GM18505 (cell line): ENCODE results near the gene KLHL35.
"Not testable (repeated sequence)": the region's sequence is repeated elsewhere in the genome, so short reads cannot be mapped to it uniquely, and the experiment has no call there.

ENCODE experiments used
- ATAC-seq: cut with Tn5 transposase; IDR thresholded peaks from one replicate; pipeline ENCODE4 v1.9.1; 2021; ENCODE audit not compliant: unreplicated experiment
- POLR2A ChIP-seq: IDR thresholded peaks from 4 replicates; pipeline ENCODE4 v1.6.1; 2011; ENCODE audit warnings: borderline replicate concordance; ENCODE audit not compliant: insufficient read depth, insufficient read length; ENCODE audit errors: extremely low read depth

KLHL35 gene

GRCh38 chr11:75420224-75421034 lies 12.6 kb downstream of the KLHL35 start:
- ATAC-seq = no peak
- no peak for TF ChIP-seq POLR2A

- TF ChIP-seq POLR2A = no peak
- no peak for ATAC-seq
Measured at GRCh38 chr11:75413864-75414263, 19.1 kb downstream of the KLHL35 start.

DNA sequence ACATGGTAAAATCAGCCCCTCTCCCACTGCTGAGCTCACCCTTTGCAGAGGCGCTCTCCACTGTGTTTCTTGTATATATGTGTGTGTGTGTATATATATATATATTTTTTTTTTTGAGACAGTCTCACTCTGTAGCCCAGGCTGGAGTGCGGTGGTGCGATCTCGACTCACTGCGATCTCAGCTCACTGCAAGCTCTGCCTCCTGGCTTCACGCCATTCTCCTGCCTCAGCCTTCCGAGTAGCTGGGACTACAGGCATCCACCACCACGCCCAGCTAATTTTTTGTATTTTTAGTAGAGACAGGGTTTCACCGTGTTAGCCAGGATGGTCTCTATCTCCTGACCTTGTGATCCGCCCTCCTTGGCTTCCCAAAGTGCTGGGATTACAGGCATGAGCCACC lies 19.9 kb downstream of the KLHL35 start:
- not testable (repeated sequence) for ATAC-seq

DNA sequence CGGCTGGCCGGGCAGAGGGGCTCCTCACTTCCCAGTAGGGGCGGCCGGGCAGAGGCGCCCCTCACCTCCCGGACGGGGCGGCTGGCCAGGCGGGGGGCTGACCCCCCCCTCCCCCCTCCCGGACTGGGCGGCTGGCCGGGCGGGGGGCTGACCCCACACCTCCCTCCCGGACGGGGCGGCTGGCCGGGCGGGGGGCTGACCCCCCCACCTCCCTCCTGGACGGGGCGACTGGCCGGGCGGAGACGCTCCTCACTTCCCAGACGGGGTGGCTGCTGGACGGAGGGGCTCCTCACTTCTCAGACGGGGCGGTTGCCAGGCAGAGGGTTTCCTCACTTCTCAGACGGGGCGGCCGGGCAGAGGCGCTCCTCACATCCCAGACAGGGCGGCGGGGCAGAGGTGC lies 23.0 kb downstream of the KLHL35 start:
- ATAC-seq = not testable (repeated sequence)

DNA sequence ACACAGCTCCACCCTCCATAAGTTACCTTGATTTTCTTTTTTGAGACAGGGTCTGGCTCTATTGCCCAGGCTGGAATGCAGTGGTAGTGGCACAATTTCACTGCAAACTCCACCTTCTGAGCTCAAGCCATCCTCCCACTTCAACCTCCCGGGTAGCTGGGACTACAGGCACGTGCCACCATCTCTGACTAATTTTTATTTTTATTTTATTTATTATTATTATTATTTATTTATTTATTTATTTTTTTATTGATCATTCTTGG lies 24.1 kb downstream of the KLHL35 start:
- no peak for TF ChIP-seq POLR2A

GRCh38 chr11:75406338-75406777 lies 26.6 kb downstream of the KLHL35 start:
- no peak for ATAC-seq
- no peak for TF ChIP-seq POLR2A

More for the DNA sequence above, 24.1 kb downstream of the KLHL35 start:
- ATAC-seq = no peak

- TF ChIP-seq POLR2A = no peak
- no peak for ATAC-seq
Measured at GRCh38 chr11:75403983-75404658, 28.9 kb downstream of the KLHL35 start.

DNA sequence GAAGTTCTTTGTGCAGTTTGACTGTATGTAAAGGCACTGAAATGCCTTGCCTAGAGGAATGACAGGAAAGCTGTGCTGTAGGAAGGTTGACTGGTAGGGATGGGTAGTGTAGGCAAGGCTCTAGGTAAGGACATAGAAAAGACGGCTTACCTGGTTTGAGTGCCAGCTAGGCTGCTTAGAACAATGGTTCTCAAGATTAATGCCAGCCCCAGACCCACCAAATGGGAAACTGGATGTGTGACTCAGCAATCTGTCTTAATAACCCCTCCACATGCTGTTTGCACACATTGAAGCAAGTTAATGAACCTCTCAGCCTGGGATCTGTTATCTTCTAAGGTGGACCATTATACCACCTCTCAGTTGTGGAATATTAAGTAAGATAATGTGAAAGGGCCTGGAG lies 30.0 kb downstream of the KLHL35 start:
- no peak for TF ChIP-seq POLR2A
- no peak for ATAC-seq

GRCh38 chr11:75402002-75402773 lies 30.8 kb downstream of the KLHL35 start:
- ATAC-seq = no peak
- no peak for TF ChIP-seq POLR2A

- no peak for TF ChIP-seq POLR2A
- ATAC-seq = no peak
Measured at GRCh38 chr11:75400146-75400865, 32.7 kb downstream of the KLHL35 start.

DNA sequence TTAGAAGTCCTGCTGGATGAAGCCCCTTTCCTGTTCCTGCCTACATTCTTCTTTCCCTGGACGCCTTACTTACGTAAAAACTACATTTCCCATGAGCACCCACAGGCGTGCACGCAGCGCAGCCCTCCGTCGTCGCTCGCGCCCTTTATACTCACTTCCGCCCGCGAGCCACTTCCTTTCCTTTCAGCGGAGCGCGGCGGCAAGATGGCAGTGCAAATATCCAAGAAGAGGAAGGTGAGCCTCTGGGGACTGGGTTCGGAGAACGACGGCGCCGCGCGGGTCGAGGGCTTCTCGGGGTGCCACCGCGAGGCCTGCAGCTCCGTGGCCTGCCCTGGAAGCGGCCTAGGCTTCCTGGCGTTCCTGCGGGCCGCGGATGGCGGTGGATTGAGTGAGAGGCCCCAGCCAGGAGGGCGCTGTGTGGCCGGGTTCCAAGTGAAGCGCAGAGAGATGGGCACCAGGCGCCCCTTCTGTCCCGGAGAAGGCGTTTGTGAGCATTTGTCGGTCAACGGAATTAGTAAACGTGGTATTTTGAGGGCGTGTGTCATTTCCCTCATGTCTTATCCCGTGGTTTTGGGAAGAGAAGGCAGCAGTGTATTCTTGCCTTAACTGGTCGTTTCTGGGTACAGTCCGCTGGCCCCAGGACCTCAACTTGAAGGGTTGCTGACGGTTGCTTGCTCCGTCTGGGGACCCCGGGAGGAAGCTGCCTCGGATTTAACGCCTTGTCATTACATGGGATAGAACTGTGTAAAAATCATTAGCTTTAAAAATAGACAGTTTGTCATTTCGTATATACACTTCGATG lies 33.5 kb downstream of the KLHL35 start, which contains the start of gene RPS3:
TSS of gene RPS3 (plus strand) at position 175 of the 802 bp plus-strand sequence. CDS start at position 205, 30 bp downstream.
- peak; percentile 99 for TF ChIP-seq POLR2A
- ATAC-seq = peak; percentile 83

DNA sequence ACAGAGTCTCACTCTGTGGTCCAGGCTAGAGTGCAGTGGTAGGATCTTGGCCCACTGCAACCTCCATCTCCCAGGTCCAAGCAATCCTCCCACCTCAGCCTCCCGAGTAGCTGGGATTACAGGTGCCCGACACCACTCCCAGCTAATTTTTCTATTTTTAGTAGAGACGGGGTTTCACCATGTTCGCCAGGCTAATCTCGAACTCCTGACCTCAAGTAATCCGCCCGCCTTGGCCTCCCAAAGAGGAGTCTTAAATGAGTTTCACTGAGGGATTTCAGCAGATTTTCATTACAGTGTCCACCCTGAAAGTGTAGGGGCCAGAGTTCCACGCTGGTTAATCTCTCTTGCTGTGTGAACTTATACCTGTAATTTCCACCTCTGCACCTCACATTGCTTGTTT lies 34.1 kb downstream of the KLHL35 start:
- peak; percentile 12 for ATAC-seq
- TF ChIP-seq POLR2A = no peak

DNA sequence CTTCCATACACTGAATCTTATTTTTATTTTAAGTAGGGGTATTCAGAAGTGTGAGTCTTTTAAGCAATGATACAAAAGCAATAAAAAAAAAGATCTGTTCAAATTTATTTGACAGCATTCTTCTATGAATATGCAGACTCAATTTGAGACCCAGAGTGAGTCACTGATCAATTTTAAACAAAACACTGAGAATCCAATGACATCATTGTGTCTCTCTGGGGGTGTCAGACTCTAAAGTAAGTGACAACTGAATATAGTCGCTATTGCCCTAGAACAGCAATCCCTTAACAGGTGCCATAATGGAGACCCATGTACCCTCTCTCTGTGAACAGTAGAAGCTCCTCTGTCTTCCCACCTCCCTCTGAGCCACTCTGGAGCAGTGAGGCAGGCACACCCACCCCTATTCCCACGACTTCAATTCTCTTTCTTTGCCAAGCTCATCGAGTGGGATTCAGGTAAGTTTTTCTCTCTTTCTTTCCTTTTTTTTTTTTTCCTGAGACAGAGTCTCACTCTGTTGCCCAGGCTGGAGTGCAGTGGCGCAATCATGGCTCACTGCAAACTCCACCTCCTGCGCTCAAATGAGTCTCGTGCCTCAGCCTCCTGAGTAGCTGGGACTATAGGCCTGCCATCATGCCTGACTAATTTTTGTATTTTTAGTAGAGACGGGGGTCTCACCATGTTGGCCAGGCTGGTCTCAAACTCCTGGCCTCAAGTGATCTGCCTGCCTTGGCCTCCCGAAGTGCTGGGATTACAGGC lies 38.7 kb downstream of the KLHL35 start:
- TF ChIP-seq POLR2A = no peak
- ATAC-seq = no peak
